A172 (cell line): ENCODE measurements around the gene ARHGDIG. TPM values are rescaled to one million over a fixed set of nuclear protein-coding genes. Genes with fewer than 3 reads are reported as not detected.
"Not testable (repeated sequence)": the region's sequence is repeated elsewhere in the genome, so short reads cannot be mapped to it uniquely, and the experiment has no call there.

Experiments
- DNase-seq: peaks from one replicate; pipeline ENCODE4 v3.0.0-alpha.2; 2015; ENCODE audit warnings: low spot score
- total RNA-seq: library from RNA; depleted of rRNA; stranded (reverse); fragments of >200 nt; shearing (Covaris generic); gene quantifications from 2 replicates; pipeline ENCODE4 v1.2.3, GENCODE V29; 2014; rRNA removed

The ARHGDIG gene
- total RNA-seq, 1 experiment from 2014 or later: 1.1 TPM

DNA sequence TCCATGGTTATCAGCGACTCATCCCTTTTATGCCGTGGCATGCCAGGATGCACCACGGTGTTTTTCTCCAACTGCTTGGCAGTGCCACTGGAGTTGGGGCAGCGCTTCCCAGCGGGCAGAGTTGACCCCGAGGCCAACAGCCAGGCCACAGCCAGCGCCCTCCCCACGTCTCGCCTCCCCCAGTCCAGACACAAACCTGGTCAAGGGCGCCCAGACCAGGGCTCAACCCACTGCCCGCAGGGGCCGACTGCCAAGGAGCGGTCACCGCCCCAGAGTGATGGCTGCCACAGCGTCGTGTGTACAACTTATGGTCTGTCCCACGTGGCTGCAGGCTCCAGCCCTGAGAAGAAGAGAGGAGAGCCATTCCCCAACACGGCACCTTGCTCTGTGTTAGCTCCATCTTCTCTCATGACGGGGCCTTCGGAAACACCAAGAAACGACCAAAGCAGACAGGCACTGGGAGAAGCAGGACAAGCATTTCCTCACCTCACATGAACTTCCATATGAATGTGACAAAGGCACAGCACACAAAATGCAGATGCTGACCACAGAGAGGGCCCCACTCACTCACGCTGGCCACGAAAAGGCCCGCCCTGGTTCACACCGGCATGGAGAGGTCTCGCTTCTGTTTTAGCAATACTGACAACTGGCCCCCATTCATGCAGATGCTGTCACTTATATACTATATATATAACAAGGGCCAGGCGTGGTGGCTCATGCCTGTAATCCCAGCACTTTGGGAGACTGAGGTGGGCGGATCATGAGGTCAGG is 45.2 kb downstream of the ARHGDIG start:
- no peak for DNase-seq

GRCh38 chr16:330741-331140 is 50.4 kb downstream of the ARHGDIG start:
- DNase-seq: no peak

DNA sequence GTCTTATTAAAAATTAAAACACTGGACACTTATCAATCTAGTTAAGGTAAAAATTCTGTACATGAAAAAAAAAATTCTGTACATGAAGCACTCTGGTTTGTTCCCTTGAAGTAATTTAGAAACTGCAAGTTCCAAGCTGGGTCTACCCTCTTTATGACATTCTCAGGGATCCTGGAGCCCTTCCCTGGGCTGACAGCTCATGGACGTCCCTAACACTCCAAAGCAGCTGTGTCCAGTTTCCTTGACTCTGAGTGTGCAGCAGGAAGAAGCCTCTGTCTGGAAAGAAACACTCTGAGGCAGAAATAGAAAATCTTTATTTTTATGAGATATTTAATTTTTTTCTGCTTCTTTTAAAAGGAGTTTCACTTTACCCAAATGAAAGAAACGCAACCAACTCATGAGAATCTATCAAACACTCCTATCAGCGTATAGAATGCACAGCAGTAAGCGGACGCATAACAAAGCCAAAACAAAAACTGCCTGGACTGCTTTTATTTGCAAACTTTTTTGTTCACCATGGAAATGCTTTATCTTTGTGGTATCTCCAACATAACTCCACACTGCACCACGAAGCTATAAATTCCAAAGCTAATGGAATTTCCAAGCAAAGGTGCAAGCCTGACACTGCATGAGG is 50.9 kb downstream of the ARHGDIG start:
- not testable (repeated sequence) for DNase-seq

Other genes with a start within 250 kb of the ARHGDIG start
- 11.7 and 15.9 TPM in 2 replicates for gene POLR3K, start 227.0 kb upstream of the ARHGDIG start, total RNA-seq
- 70.8 and 84.5 TPM in 2 replicates for gene SNRNP25, start 226.8 kb upstream of the ARHGDIG start, total RNA-seq
- 39.3 and 43.7 TPM in 2 replicates for gene RHBDF1, start 208.0 kb upstream of the ARHGDIG start, total RNA-seq
- 144 TPM in 2 replicates for gene MPG, start 202.4 kb upstream of the ARHGDIG start, total RNA-seq
- gene NPRL3, start 141.9 kb upstream of the ARHGDIG start, total RNA-seq: 7.3 TPM in 2 replicates
- gene HBZ, start 127.9 kb upstream of the ARHGDIG start, total RNA-seq: not detected in 2 replicates
- not detected in 2 replicates for gene HBM, start 114.6 kb upstream of the ARHGDIG start, total RNA-seq
- gene HBA2, start 107.7 kb upstream of the ARHGDIG start, total RNA-seq: not detected in 2 replicates
- gene HBA1, start 103.9 kb upstream of the ARHGDIG start, total RNA-seq: not detected in 2 replicates
- gene HBQ1, start 100.1 kb upstream of the ARHGDIG start, total RNA-seq: not detected in 2 replicates
- gene LUC7L, start 51.1 kb upstream of the ARHGDIG start, total RNA-seq: 62.4 and 80.0 TPM in 2 replicates
- gene FAM234A, start 45.8 kb upstream of the ARHGDIG start, total RNA-seq: 72.1 and 106 TPM in 2 replicates
- gene RGS11, start 4.6 kb upstream of the ARHGDIG start, total RNA-seq: 0.07 TPM in 1 of 2 replicates, not detected in the other
- 0.29 and 0.41 TPM in 2 replicates for gene PDIA2, start 2.6 kb downstream of the ARHGDIG start, total RNA-seq
- gene AXIN1, start 72.1 kb downstream of the ARHGDIG start, total RNA-seq: 39.0 and 50.5 TPM in 2 replicates
- gene MRPL28, start 89.9 kb downstream of the ARHGDIG start, total RNA-seq: 234 and 252 TPM in 2 replicates
- 46.6 and 58.5 TPM in 2 replicates for gene PGAP6, start 101.4 kb downstream of the ARHGDIG start, total RNA-seq
- 161 and 179 TPM in 2 replicates for gene NME4, start 116.6 kb downstream of the ARHGDIG start, total RNA-seq
- gene DECR2, start 121.3 kb downstream of the ARHGDIG start, total RNA-seq: 8.1 and 12.5 TPM in 2 replicates
- 22.0 and 27.4 TPM in 2 replicates for gene RAB11FIP3, start 145.1 kb downstream of the ARHGDIG start, total RNA-seq
- gene CAPN15, start 247.1 kb downstream of the ARHGDIG start, total RNA-seq: 53.5 and 60.0 TPM in 2 replicates